Panc1 (cell line): ENCODE results near the gene IQCH. TPM values are rescaled to one million over a fixed set of nuclear protein-coding genes. Genes with fewer than 3 reads are reported as not detected.

Source experiments
- ATAC-seq: fragments of 200-7000 bp; cut with Tn5 transposase; 2 replicates; pipeline ENCODE4 v1.9.1; 2020; ENCODE audit warnings: mild to moderate bottlenecking, moderate library complexity
- BruUV-seq: library from RNA; stranded (reverse); fragments of 400-500 nt; replicated peaks from 2 replicates; lab custom pipeline; 2021; lab: Mats Ljungman, UMichigan
- CTCF ChIA-PET: fragments of 300-600 bp; sonication (Branson Sonifier 250); formaldehyde crosslinking; loops from one replicate; lab custom pipeline; 2022; ENCODE audit warnings: antibody characterized with exemption; lab: Charles Lee
- POLR2A ChIA-PET: fragments of 300-600 bp; sonication (Branson Sonifier 250); formaldehyde crosslinking; loops from one replicate; lab custom pipeline; 2022; ENCODE audit warnings: antibody characterized with exemption; lab: Charles Lee
- DNase-seq: peaks from one replicate; pipeline ENCODE4 v3.0.0-alpha.2; 2010; ENCODE audit warnings: low read depth, low spot score
- H3K27ac ChIP-seq: 2 replicates; pipeline ENCODE4 v1.5.1; 2011; ENCODE audit warnings: mild to moderate bottlenecking, low read length, inconsistent platforms
- H3K27me3 ChIP-seq: fragments of 200-500 bp; sonication (Bioruptor generic); 2 replicates; pipeline ENCODE4 v1.6.0; 2014; ENCODE audit warnings: low read length, inconsistent platforms; ENCODE audit not compliant: control insufficient read depth, insufficient read depth
- H3K36me3 ChIP-seq: fragments of 200-500 bp; sonication (Bioruptor generic); 2 replicates; pipeline ENCODE4 v1.5.1; 2014; ENCODE audit warnings: inconsistent platforms, mild to moderate bottlenecking, low read length, moderate library complexity; ENCODE audit not compliant: control insufficient read depth, insufficient read depth
- H3K4me1 ChIP-seq: 2 replicates; pipeline ENCODE4 v1.5.1; 2011; ENCODE audit warnings: inconsistent platforms, mild to moderate bottlenecking, low read length, moderate library complexity; ENCODE audit not compliant: control insufficient read depth, insufficient read depth
- H3K4me3 ChIP-seq, 2 experiments: 2 replicates each; pipeline ENCODE4 v1.5.1; 2011 to 2012; ENCODE audit warnings: low read depth in 2 of 2, low read length in 2 of 2, mild to moderate bottlenecking in 2 of 2, inconsistent platforms in 1 of 2, moderate library complexity in 1 of 2
- H3K9me3 ChIP-seq: fragments of 200-500 bp; sonication (Bioruptor generic); 2 replicates; pipeline ENCODE4 v1.5.1; 2014; ENCODE audit warnings: low read depth, mild to moderate bottlenecking, inconsistent platforms, low read length, moderate library complexity; ENCODE audit not compliant: control insufficient read depth, insufficient read depth
- CTCF ChIP-seq: fragments of 450-650 bp; IDR thresholded peaks from 2 replicates; pipeline ENCODE4 v1.5.1; 2017; ENCODE audit warnings: mild to moderate bottlenecking
- POLR2AphosphoS5 ChIP-seq: IDR thresholded peaks from 2 replicates; pipeline ENCODE4 v1.6.1; 2012; ENCODE audit warnings: mild to moderate bottlenecking, low read depth, low read length, moderate library complexity
- REST ChIP-seq, 2 experiments: IDR thresholded peaks; 2 replicates each; pipeline ENCODE4 v1.6.1; 2011 to 2012; ENCODE audit warnings: low read depth in 2 of 2, control low read depth in 1 of 2, low read length in 1 of 2, mild to moderate bottlenecking in 1 of 2, moderate library complexity in 1 of 2; ENCODE audit not compliant: insufficient read depth in 1 of 2
- SIN3A ChIP-seq: IDR thresholded peaks from 2 replicates; pipeline ENCODE4 v1.6.1; 2012; ENCODE audit warnings: low read depth, mild to moderate bottlenecking, low read length, moderate library complexity, borderline replicate concordance; ENCODE audit not compliant: insufficient read depth
- TCF7L2 ChIP-seq: IDR thresholded peaks from 2 replicates; pipeline ENCODE4 v1.6.1; 2011; ENCODE audit warnings: mild to moderate bottlenecking, low read depth, low read length, inconsistent platforms
- in situ Hi-C: cut with HindIII; loops from 2 replicates; pipeline ENCODE4 v1.10.0; 2016; ENCODE audit warnings: low sequenced_read_pairs, low pct_unique_long_range_greater_than_20kb
- intact Hi-C: fragments of 100-400 bp; cut with micrococcal nuclease; formaldehyde crosslinking; loops from one replicate; pipeline ENCODE4 v1.10.0; 2022; ENCODE audit not compliant: unreplicated experiment
- total RNA-seq: library from RNA; stranded (reverse); gene quantifications from one replicate; pipeline ENCODE4 v1.2.1, GENCODE V29; 2021; ENCODE audit not compliant: unreplicated experiment

Gene IQCH
- total RNA-seq, 1 experiment from 2014 or later, result 3.9 TPM

GRCh38 chr15:67504056-67504455 is 249.5 kb downstream of the IQCH start:
- H3K4me3 ChIP-seq, result no peak overlapping the region
- intact Hi-C loops (no loop called here), in situ Hi-C loops (no loop called here)
- BruUV-seq, result no TSS peak
- no peaks in the 10 kb centered on the region for H3K4me1 ChIP-seq
- H3K9me3 ChIP-seq, result no peaks in the 10 kb centered on the region
- TF ChIP-seq REST (IDR thresholded peaks at IDR 0.05; ENCODE audit: insufficient read depth in 1 of 2, low read depth in 2 of 2, low read length in 1 of 2), result no peak
- no peak for TF ChIP-seq TCF7L2
- TF ChIP-seq CTCF, result no peak
- no peak for TF ChIP-seq SIN3A
- TF ChIP-seq POLR2AphosphoS5, result no peak
- no peak overlapping the region for H3K27ac ChIP-seq
- DNase-seq (no peak), ATAC-seq (no peak)
- POLR2A ChIA-PET, result interaction anchor here (0.5 kb wide), 1 partner anchor 507 kb away, joined by 5 read pairs; no protein-coding TSS in a partner anchor
- CTCF ChIA-PET, result no interaction called here
- H3K27me3 ChIP-seq, result no peaks in the 10 kb centered on the region
- H3K36me3 ChIP-seq, result no peaks in the 10 kb centered on the region

- H3K27ac ChIP-seq, result no peak overlapping the region
- in situ Hi-C loops (no loop called here), intact Hi-C loops (no loop called here)
- TF ChIP-seq SIN3A (no peak), TCF7L2 (no peak), CTCF (no peak), POLR2AphosphoS5 (no peak), REST (IDR thresholded peaks at IDR 0.05; ENCODE audit: insufficient read depth in 1 of 2, low read depth in 2 of 2, low read length in 1 of 2) (no peak)
- no peaks in the 10 kb centered on the region for H3K9me3 ChIP-seq
- no TSS peak for BruUV-seq
- ChIA-PET CTCF (no interaction called here), POLR2A (no interaction called here)
- no peak overlapping the region for H3K4me3 ChIP-seq
- no peaks in the 10 kb centered on the region for H3K36me3 ChIP-seq
- no peaks in the 10 kb centered on the region for H3K27me3 ChIP-seq
- DNase-seq (no peak), ATAC-seq (no peak)
- H3K4me1 ChIP-seq, result no peaks in the 10 kb centered on the region
These were observed 250.2 kb downstream of the IQCH start for GRCh38 chr15:67504796-67505195.
